H1 (cell line): ENCODE data around the gene SRSF9. TPM values are rescaled to one million over a fixed set of nuclear protein-coding genes. Genes with fewer than 3 reads are reported as not detected.

Source experiments
- CTCF ChIA-PET: fragments of 300-600 bp; sonication (Branson Sonifier 250); formaldehyde crosslinking; loops from one replicate; lab custom pipeline; 2021; ENCODE audit not compliant: partially characterized antibody; lab: Charles Lee
- POLR2A ChIA-PET: fragments of 300-600 bp; sonication (Branson Sonifier 250); formaldehyde crosslinking; loops from one replicate; lab custom pipeline; 2021; ENCODE audit warnings: inconsistent platforms; ENCODE audit not compliant: partially characterized antibody; lab: Charles Lee
- DNase-seq, 2 experiments: peaks; one replicate each; pipeline versions ENCODE4 v3.0.0 to v3.0.0-alpha.2; 2010 to 2022; ENCODE audit warnings: low spot score in 2 of 2, low read depth in 1 of 2, mixed read lengths in 1 of 2
- FAIRE-seq: peaks from 2 replicates; lab custom pipeline; 2011; peaks lifted over from hg19 to GRCh38; lab: Jason Lieb, UNC
- H2AFZ ChIP-seq: 2 replicates; pipeline ENCODE4 v1.8.1; 2012; ENCODE audit warnings: low read length, inconsistent platforms
- H2AK5ac ChIP-seq: 2 replicates; pipeline ENCODE4 v1.6.1; 2013; ENCODE audit warnings: low read depth, low read length
- H2BK120ac ChIP-seq: replicated peaks from 2 replicates; pipeline ENCODE3; 2013; ENCODE audit warnings: low read depth, low read length, inconsistent platforms
- H2BK12ac ChIP-seq: 2 replicates; pipeline ENCODE4 v1.6.1; 2013; ENCODE audit warnings: low read depth, low read length
- H2BK15ac ChIP-seq: 2 replicates; pipeline ENCODE4 v1.6.1; 2013; ENCODE audit warnings: low read length
- H2BK20ac ChIP-seq: 2 replicates; pipeline ENCODE4 v1.6.1; 2013; ENCODE audit warnings: low read length
- H2BK5ac ChIP-seq: 2 replicates; pipeline ENCODE4 v1.6.1; 2013; ENCODE audit warnings: low read depth, low read length
- H3K14ac ChIP-seq: 2 replicates; pipeline ENCODE4 v1.6.1; 2013; ENCODE audit warnings: inconsistent platforms; ENCODE audit not compliant: insufficient read length
- H3K18ac ChIP-seq: 2 replicates; pipeline ENCODE4 v1.6.1; 2013; ENCODE audit warnings: low read length; ENCODE audit errors: extremely low read depth
- H3K23ac ChIP-seq: 2 replicates; pipeline ENCODE4 v1.6.1; 2013; ENCODE audit warnings: inconsistent platforms; ENCODE audit not compliant: insufficient read length
- H3K23me2 ChIP-seq: 2 replicates; pipeline ENCODE4 v1.6.1; 2013; ENCODE audit warnings: low read depth, low read length
- H3K27ac ChIP-seq: 2 replicates; pipeline ENCODE4 v1.6.1; 2011; ENCODE audit warnings: low read depth, low read length, inconsistent platforms
- H3K27me3 ChIP-seq, 4 experiments: replicated peaks in 1 of 4; 1 replicate in 1 of 4; 2 replicates in 3 of 4; pipeline versions ENCODE4 v1.6.1 to v1.8.1; 2011 to 2013; ENCODE audit warnings: low read length in 3 of 4, mild to moderate bottlenecking in 3 of 4, inconsistent platforms in 2 of 4, mixed read lengths in 2 of 4, moderate library complexity in 1 of 4; ENCODE audit not compliant: control insufficient read depth in 3 of 4, insufficient read depth in 3 of 4; ENCODE audit errors: extremely low read depth in 1 of 4
- H3K36me3 ChIP-seq, 4 experiments: 2 replicates each; pipeline versions ENCODE4 v1.6.1 to v1.8.1; 2011 to 2013; ENCODE audit warnings: mild to moderate bottlenecking in 4 of 4, low read length in 3 of 4, moderate library complexity in 2 of 4, control low read depth in 1 of 4, inconsistent platforms in 1 of 4; ENCODE audit not compliant: insufficient read depth in 4 of 4, control insufficient read depth in 2 of 4
- H3K4ac ChIP-seq: replicated peaks from 2 replicates; pipeline ENCODE3; 2013; ENCODE audit warnings: low read length, low read depth, mixed read lengths, inconsistent platforms; ENCODE audit not compliant: insufficient read length
- H3K4me1 ChIP-seq, 4 experiments: replicated peaks in 1 of 4; 1 replicate in 1 of 4; 2 replicates in 3 of 4; pipeline versions ENCODE4 v1.6.1 to v1.8.1; 2011 to 2013; ENCODE audit warnings: low read length in 3 of 4, inconsistent platforms in 2 of 4, mixed read lengths in 1 of 4; ENCODE audit not compliant: insufficient read depth in 4 of 4, control insufficient read depth in 3 of 4
- H3K4me2 ChIP-seq, 2 experiments: 2 replicates each; pipeline versions ENCODE4 v1.6.1 to v1.8.1; 2011 to 2013; ENCODE audit warnings: low read depth in 2 of 2, low read length in 2 of 2, control low read depth in 1 of 2, inconsistent platforms in 1 of 2, mild to moderate bottlenecking in 1 of 2; ENCODE audit not compliant: insufficient read depth in 1 of 2
- H3K4me3 ChIP-seq, 4 experiments: fragments of 200-600, 300-600 bp in 1 of 4; sonication (generic), shearing (Covaris generic), sonication (Bioruptor Twin) in 1 of 4; 2 replicates each; pipeline versions ENCODE4 v1.5.1 to v1.8.1; 2011 to 2016; ENCODE audit warnings: low read length in 4 of 4, low read depth in 3 of 4, control low read depth in 2 of 4, inconsistent platforms in 2 of 4, mild to moderate bottlenecking in 2 of 4, mixed read lengths in 1 of 4, moderate library complexity in 1 of 4; ENCODE audit not compliant: insufficient read depth in 2 of 4; ENCODE audit errors: extremely low read depth in 1 of 4
- H3K56ac ChIP-seq: replicated peaks from 2 replicates; pipeline ENCODE3; 2013; ENCODE audit warnings: low read depth, mild to moderate bottlenecking, mixed read lengths, low read length, inconsistent platforms; ENCODE audit not compliant: insufficient read length
- H3K79me1 ChIP-seq: 2 replicates; pipeline ENCODE4 v1.6.1; 2013; ENCODE audit warnings: low read depth, low read length, control low read depth
- H3K79me2 ChIP-seq, 2 experiments: 2 replicates each; pipeline versions ENCODE4 v1.6.1 to v1.8.1; 2012 to 2013; ENCODE audit warnings: low read length in 2 of 2, mild to moderate bottlenecking in 2 of 2, inconsistent platforms in 1 of 2; ENCODE audit not compliant: insufficient read depth in 2 of 2, control insufficient read depth in 1 of 2
- H3K9ac ChIP-seq, 4 experiments: replicated peaks in 1 of 4; 1 replicate in 1 of 4; 2 replicates in 3 of 4; pipeline versions ENCODE4 v1.6.1 to v1.8.1; 2011 to 2013; ENCODE audit warnings: low read depth in 3 of 4, low read length in 3 of 4, control low read depth in 2 of 4, mild to moderate bottlenecking in 2 of 4, moderate library complexity in 2 of 4, inconsistent platforms in 1 of 4; ENCODE audit errors: extremely low read depth in 1 of 4
- H3K9me3 ChIP-seq, 2 experiments: 2 replicates each; pipeline versions ENCODE4 v1.6.1 to v1.8.1; 2012 to 2013; ENCODE audit warnings: mild to moderate bottlenecking in 2 of 2, moderate library complexity in 2 of 2, control low read depth in 1 of 2, inconsistent platforms in 1 of 2, low read depth in 1 of 2, low read length in 1 of 2, mixed read lengths in 1 of 2; ENCODE audit not compliant: insufficient read depth in 2 of 2
- H4K20me1 ChIP-seq, 2 experiments: replicated peaks in 1 of 2; 2 replicates each; pipeline versions ENCODE3 to v1.8.1; 2011 to 2013; ENCODE audit warnings: inconsistent platforms in 2 of 2, low read length in 2 of 2, mild to moderate bottlenecking in 1 of 2; ENCODE audit not compliant: insufficient read depth in 2 of 2, control insufficient read depth in 1 of 2
- H4K5ac ChIP-seq: 2 replicates; pipeline ENCODE4 v1.6.1; 2013; ENCODE audit warnings: low read length, low read depth, mixed read lengths, inconsistent platforms; ENCODE audit not compliant: insufficient read length
- H4K8ac ChIP-seq: 2 replicates; pipeline ENCODE4 v1.8.0; 2013; ENCODE audit warnings: mild to moderate bottlenecking, moderate library complexity, low read length, inconsistent platforms; ENCODE audit not compliant: insufficient read depth; ENCODE audit errors: extremely low read depth
- H4K91ac ChIP-seq: replicated peaks from 2 replicates; pipeline ENCODE3; 2013; ENCODE audit warnings: low read length, mixed read lengths, inconsistent platforms; ENCODE audit not compliant: insufficient read length
- ATF3 ChIP-seq: IDR thresholded peaks from 2 replicates; pipeline ENCODE4 v1.6.1; 2011; ENCODE audit warnings: low read depth, mild to moderate bottlenecking, low read length; ENCODE audit not compliant: insufficient read depth
- CREB1 ChIP-seq: IDR thresholded peaks from 2 replicates; pipeline ENCODE4 v1.6.1; 2012; ENCODE audit warnings: inconsistent platforms
- EGR1 ChIP-seq: IDR thresholded peaks from 2 replicates; pipeline ENCODE4 v1.6.1; 2011; ENCODE audit warnings: low read depth, low read length, borderline replicate concordance
- EZH2 ChIP-seq: fragments of 200-600 bp; sonication (generic); IDR thresholded peaks from 2 replicates; pipeline ENCODE4 v1.7.1; 2012; ENCODE audit warnings: low read depth, mild to moderate bottlenecking, moderate library complexity, low read length, inconsistent platforms; ENCODE audit not compliant: severe bottlenecking
- HDAC6 ChIP-seq: IDR thresholded peaks from one replicate; pipeline ENCODE4 v1.7.1; 2012; ENCODE audit warnings: low read depth, mild to moderate bottlenecking, inconsistent platforms, low read length, moderate library complexity
- POLR2A ChIP-seq, 2 experiments: IDR thresholded peaks; 1 replicate in 1 of 2; 2 replicates in 1 of 2; pipeline ENCODE4 v1.6.1; 2011; ENCODE audit warnings: low read depth in 2 of 2, low read length in 2 of 2, mild to moderate bottlenecking in 2 of 2; ENCODE audit errors: control extremely low read depth in 1 of 2
- POLR2AphosphoS5 ChIP-seq: IDR thresholded peaks from 2 replicates; pipeline ENCODE4 v1.6.1; 2011; ENCODE audit warnings: low read depth, low read length
- SAP30 ChIP-seq: fragments of 300-600 bp; sonication (generic); IDR thresholded peaks from 2 replicates; pipeline ENCODE4 v1.7.1; 2012; ENCODE audit warnings: low read length, moderate library complexity, mild to moderate bottlenecking, inconsistent platforms; ENCODE audit not compliant: insufficient read depth, insufficient replicate concordance
- SIN3A ChIP-seq, 2 experiments: IDR thresholded peaks in 1 of 2; conservative IDR thresholded peaks in 1 of 2; 2 replicates each; pipeline ENCODE4 v1.6.1; 2011 to 2012; ENCODE audit warnings: low read length in 2 of 2, improper control_type of control experiment in 1 of 2, low read depth in 1 of 2, mild to moderate bottlenecking in 1 of 2
- WGBS, 2 experiments: shearing (Covaris generic) in 1 of 2; methylation state at CpG; one replicate each; pipeline versions ENCODE4 v1.1.6 to v1.1.7; 2013 to 2015; ENCODE audit warnings: low lambda C conversion rate in 2 of 2, mixed read lengths in 2 of 2, inconsistent platforms in 1 of 2, low coverage in 1 of 2, missing lambda C conversion rate in 1 of 2; ENCODE audit not compliant: insufficient replicate concordance in 2 of 2, insufficient coverage in 1 of 2, insufficient read length in 1 of 2; ENCODE audit errors: extremely low coverage in 1 of 2, missing lambda C conversion rate in 1 of 2; 5-methylcytosine and 5-hydroxymethylcytosine counted together
- polyA plus RNA-seq, 7 experiments: library from polyadenylated mRNA; depleted of rRNA in 3 of 7; stranded (reverse) in 5 of 7; unstranded in 2 of 7; fragments of >200 nt in 5 of 7; fragments of 200-250 nt in 2 of 7; gene quantifications; 1 replicate in 5 of 7; 2 replicates in 1 of 7; 4 replicates in 1 of 7; pipeline versions ENCODE4 v1.2.1 to v1.2.3, GENCODE V29; 2011 to 2013; ENCODE audit warnings: missing spikeins in 2 of 7, mixed read lengths in 2 of 7
- total RNA-seq: library from RNA; stranded (reverse); fragmentation: NEBNext Ultra II Directional; extraction: Animal tissue kit (Norgen Biotek cat#: 25700); gene quantifications from 2 replicates; pipeline ENCODE4 v1.2.1, GENCODE V29; 2021

Gene SRSF9
- total and polyA plus RNA-seq, 2 of the 8 experiments (the other 6 are each of a cell fraction or from before 2014, with no cell fraction given): 172 to 304 TPM

GRCh38 chr12:120473807-120474615, 4.5 kb upstream of the SRSF9 start:
- Histone ChIP-seq H3K9me3 (no peaks in the 10 kb centered on the region), H3K23me2 (peaks cover 2% of the 10 kb centered on the region; the same call in 1 of the 2 replicates), H3K4me2 (no peak overlapping the region), H3K18ac (no peak overlapping the region), H3K56ac (no peak overlapping the region), H2BK15ac (no peak overlapping the region), H3K23ac (no peak overlapping the region), H2BK5ac (no peak overlapping the region), H3K36me3 (no peaks in the 10 kb centered on the region), H2BK120ac (no peak overlapping the region), H3K79me1 (no peaks in the 10 kb centered on the region), H3K27me3 (no peaks in the 10 kb centered on the region), H3K4me1 (peaks cover 0 to 5% (median 0%) of the 10 kb centered on the region in 4 experiments; a peak in 2 of 7 replicates), H4K8ac (no peak overlapping the region), H3K79me2 (peaks cover 0 to under 1% of the 10 kb centered on the region in 2 experiments; a peak in 2 of 4 replicates), H4K91ac (no peak overlapping the region), H4K5ac (no peak overlapping the region), H2AK5ac (no peak overlapping the region), H3K14ac (no peak overlapping the region), H3K4me3 (no peak overlapping the region), H3K9ac (no peak overlapping the region), H2BK12ac (no peak overlapping the region; the same call in 1 of the 2 replicates), H2BK20ac (no peak overlapping the region), H3K4ac (no peak overlapping the region), H4K20me1 (peaks cover 0 to 1% of the 10 kb centered on the region in 2 experiments), H3K27ac (no peak overlapping the region), H2AFZ (no peak overlapping the region)
- FAIRE-seq (no peak), DNase-seq (no peak)
- POLR2A ChIA-PET: interaction anchor here (0.6 to 18.7 kb wide), 10 partner anchors 7 to 203 kb away, joined by 3 to 365 read pairs (median 4); partner anchors contain the start of genes DYNLL1, GATC, RNU4-1 and RNU4-2
- CTCF ChIA-PET: interaction anchor here (0.6 to 1.2 kb wide), 8 partner anchors 9 to 1469 kb away, joined by 3 to 4 read pairs (median 3); partner anchors contain the start of gene SIRT4
- WGBS, 2 experiments: 82% methylated on average over 6 of the region's 6 CpGs; no CpG with 5 or more reads in 1 of the 2 experiments
- TF ChIP-seq POLR2AphosphoS5 (no peak), SAP30 (no peak), ATF3 (no peak), EZH2 (no peak), CREB1 (no peak), HDAC6 (no peak), EGR1 (no peak), POLR2A (IDR thresholded peaks at IDR 0.05; ENCODE audit: control extremely low read depth in 1 of 2, low read depth in 2 of 2, low read length in 2 of 2) (no peak), SIN3A (conservative IDR thresholded peaks at IDR 0.05 in 1 of 2, IDR thresholded peaks at IDR 0.05 in 1 of 2; ENCODE audit: low read depth in 1 of 2, low read length in 2 of 2) (no peak)
